IPS-20b (cell line): ENCODE results near the gene C17orf107.

Experiments used
- H3K27ac ChIP-seq: one replicate; pipeline ENCODE4 v1.5.1; 2013; ENCODE audit warnings: low read length
- H3K27me3 ChIP-seq: 2 replicates; pipeline ENCODE4 v1.6.1; 2013; ENCODE audit warnings: mild to moderate bottlenecking, low read length, inconsistent platforms; ENCODE audit not compliant: insufficient read depth
- H3K36me3 ChIP-seq: 2 replicates; pipeline ENCODE4 v1.6.1; 2013; ENCODE audit warnings: low read depth, mild to moderate bottlenecking, inconsistent platforms, low read length, moderate library complexity; ENCODE audit not compliant: insufficient read depth
- H3K4me1 ChIP-seq: 2 replicates; pipeline ENCODE4 v1.6.1; 2013; ENCODE audit warnings: mild to moderate bottlenecking, control low read depth, inconsistent platforms, low read length, moderate library complexity; ENCODE audit not compliant: insufficient read depth
- H3K4me3 ChIP-seq: 2 replicates; pipeline ENCODE4 v1.5.1; 2013; ENCODE audit warnings: mild to moderate bottlenecking, low read length, inconsistent platforms
- H3K9ac ChIP-seq: 2 replicates; pipeline ENCODE4 v1.6.1; 2013; ENCODE audit warnings: low read depth, mild to moderate bottlenecking, inconsistent platforms, low read length, moderate library complexity
- H3K9me3 ChIP-seq: 2 replicates; pipeline ENCODE4 v1.6.1; 2013; ENCODE audit warnings: mild to moderate bottlenecking, low read depth, low read length, inconsistent platforms; ENCODE audit not compliant: insufficient read depth

C17orf107 gene

DNA sequence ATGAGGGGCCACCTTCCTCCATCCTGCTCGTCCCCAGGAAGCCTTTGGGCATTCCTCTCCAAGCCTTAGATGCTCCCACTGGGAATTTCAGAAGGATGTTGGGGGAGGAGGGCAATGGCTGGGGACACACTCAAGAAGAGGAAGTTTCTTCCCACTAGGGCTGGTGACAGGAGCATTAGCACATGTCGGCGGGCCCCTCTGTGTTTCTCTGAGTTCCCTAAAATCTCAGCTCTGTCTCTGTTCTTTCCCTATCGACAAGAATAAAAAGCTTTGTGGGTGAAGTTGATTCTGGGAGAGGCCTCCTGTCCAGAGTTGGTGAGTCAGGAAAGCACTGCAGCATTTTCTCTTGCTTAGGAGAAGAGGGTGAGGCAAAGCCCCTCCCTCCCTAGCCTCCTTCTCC, 19.7 kb upstream of the C17orf107 start:
- no peak overlapping the region for H3K9ac ChIP-seq
- no peak overlapping the region for H3K4me3 ChIP-seq
- peaks cover 27% of the 10 kb centered on the region for H3K36me3 ChIP-seq
- H3K4me1 ChIP-seq = no peaks in the 10 kb centered on the region
- H3K27me3 ChIP-seq = no peaks in the 10 kb centered on the region
- no peak overlapping the region for H3K27ac ChIP-seq
- no peaks in the 10 kb centered on the region for H3K9me3 ChIP-seq

DNA sequence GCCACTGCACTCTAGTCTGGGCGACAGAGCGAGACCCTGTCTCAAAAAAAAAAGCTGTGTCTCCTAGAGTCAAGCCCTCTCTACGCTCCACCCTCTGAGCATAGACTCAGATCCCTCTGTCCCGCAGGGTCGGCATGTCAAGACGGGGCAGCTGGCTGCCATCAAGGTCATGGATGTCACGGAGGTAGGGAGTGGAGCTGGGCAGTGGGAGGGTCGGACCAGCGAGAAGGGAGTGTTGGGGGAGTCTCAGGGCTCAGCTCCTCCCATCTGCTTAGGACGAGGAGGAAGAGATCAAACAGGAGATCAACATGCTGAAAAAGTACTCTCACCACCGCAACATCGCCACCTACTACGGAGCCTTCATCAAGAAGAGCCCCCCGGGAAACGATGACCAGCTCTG, 18.5 kb upstream of the C17orf107 start:
- Histone ChIP-seq H3K4me1 (no peaks in the 10 kb centered on the region), H3K9ac (no peak overlapping the region), H3K9me3 (no peaks in the 10 kb centered on the region), H3K36me3 (peaks cover 40% of the 10 kb centered on the region), H3K27ac (no peak overlapping the region), H3K4me3 (no peak overlapping the region), H3K27me3 (no peaks in the 10 kb centered on the region)

DNA sequence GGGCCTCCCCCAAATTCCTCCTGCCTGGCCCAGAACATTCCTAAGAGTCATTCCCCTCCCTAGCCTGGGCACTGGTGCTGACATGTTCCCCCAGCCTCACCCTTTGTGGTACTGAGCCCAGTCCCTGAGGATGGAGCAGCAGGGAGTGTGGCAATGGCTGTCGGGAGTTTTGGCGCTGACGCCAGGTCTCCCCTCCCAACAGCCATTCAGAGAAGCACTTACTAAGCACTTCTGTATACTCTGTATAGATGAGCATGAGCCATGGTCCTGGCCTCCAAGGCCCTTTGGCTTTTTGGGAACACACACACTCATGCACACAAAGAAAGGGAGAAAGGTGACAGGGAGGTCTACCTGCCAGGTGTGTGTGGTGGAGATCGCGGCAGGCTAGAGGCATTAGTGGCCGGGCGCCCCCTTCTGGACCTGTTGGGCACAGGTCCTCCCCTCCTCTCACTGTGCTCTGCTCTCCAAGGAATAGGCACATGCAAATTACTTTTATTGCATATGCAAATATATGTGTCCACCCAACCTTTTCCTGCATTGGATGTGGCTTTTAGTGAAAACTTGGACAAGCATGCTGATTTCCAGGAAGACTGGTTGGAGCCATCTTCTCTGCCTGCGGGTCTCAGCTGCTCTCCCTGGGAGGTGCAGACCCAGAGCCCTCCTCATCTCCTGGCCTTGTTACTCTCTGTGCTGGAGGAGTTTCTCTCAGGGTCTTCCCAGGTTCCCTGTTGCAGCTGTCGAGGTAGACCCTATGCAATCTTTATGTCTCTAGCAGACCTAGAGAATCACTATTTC, 17.4 kb upstream of the C17orf107 start:
- no peak overlapping the region for H3K27ac ChIP-seq
- no peaks in the 10 kb centered on the region for H3K27me3 ChIP-seq
- H3K4me3 ChIP-seq = no peak overlapping the region
- no peaks in the 10 kb centered on the region for H3K9me3 ChIP-seq
- no peak overlapping the region for H3K9ac ChIP-seq
- peaks cover 50% of the 10 kb centered on the region for H3K36me3 ChIP-seq
- no peaks in the 10 kb centered on the region for H3K4me1 ChIP-seq

DNA sequence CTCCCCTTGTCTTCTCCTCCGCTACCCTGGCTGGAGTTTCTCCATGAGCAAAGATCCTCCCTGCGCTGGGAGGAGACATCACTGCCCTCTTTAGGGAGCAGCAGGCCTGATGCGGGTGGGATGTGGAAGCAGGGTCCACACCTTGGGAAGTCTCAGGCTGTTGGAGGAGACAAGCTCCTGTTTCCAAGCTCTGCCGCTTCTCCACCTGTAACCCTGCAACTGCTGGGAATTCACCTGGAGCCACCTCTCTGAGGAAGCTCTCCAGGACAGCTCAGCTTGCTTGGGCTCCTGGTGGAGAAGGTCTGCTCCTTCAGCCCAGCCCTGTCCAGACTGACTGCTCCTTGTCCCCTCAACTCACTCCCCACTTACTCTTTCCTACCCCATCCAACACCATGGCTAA, 14.8 kb upstream of the C17orf107 start:
- Histone ChIP-seq H3K9ac (no peak overlapping the region), H3K9me3 (no peaks in the 10 kb centered on the region), H3K4me1 (no peaks in the 10 kb centered on the region), H3K27me3 (no peaks in the 10 kb centered on the region), H3K4me3 (no peak overlapping the region), H3K36me3 (peaks cover 44% of the 10 kb centered on the region), H3K27ac (no peak overlapping the region)

DNA sequence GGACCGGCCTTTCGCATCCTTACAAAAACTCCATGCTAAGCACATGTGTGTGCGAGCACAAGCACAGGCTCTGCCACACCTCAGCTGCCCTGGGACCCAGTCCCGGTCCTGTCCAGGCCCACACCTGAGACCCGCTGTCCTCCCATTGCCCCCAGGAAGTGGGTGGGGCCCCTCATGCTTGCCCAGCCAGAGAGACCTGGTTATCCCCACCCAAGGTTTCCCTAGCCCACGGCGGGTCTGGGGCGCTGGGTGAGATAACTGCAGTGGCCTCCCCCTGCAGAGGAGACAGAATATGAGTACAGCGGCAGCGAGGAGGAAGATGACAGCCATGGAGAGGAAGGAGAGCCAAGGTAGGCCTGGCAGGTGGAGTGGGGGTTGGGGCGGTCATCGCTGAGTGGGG, 12.5 kb upstream of the C17orf107 start:
- Histone ChIP-seq H3K9me3 (no peaks in the 10 kb centered on the region), H3K4me1 (no peaks in the 10 kb centered on the region), H3K36me3 (peaks cover 58% of the 10 kb centered on the region), H3K27ac (no peak overlapping the region), H3K27me3 (no peaks in the 10 kb centered on the region), H3K9ac (no peak overlapping the region), H3K4me3 (no peak overlapping the region)

DNA sequence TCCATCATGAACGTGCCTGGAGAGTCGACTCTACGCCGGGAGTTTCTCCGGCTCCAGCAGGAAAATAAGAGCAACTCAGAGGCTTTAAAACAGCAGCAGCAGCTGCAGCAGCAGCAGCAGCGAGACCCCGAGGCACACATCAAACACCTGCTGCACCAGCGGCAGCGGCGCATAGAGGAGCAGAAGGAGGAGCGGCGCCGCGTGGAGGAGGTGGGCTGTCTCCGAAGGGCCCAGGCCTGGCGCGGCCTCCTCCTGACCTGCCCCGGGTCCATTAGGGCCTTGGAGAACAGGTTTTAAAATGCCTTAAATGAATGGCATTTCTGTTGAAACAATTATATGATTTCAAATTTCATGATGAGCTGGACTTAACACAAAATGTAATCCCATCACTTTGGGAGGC, 11.8 kb upstream of the C17orf107 start:
- Histone ChIP-seq H3K27me3 (no peaks in the 10 kb centered on the region), H3K36me3 (peaks cover 57% of the 10 kb centered on the region), H3K4me3 (no peak overlapping the region), H3K9me3 (no peaks in the 10 kb centered on the region), H3K4me1 (no peaks in the 10 kb centered on the region), H3K9ac (no peak overlapping the region), H3K27ac (no peak overlapping the region)

DNA sequence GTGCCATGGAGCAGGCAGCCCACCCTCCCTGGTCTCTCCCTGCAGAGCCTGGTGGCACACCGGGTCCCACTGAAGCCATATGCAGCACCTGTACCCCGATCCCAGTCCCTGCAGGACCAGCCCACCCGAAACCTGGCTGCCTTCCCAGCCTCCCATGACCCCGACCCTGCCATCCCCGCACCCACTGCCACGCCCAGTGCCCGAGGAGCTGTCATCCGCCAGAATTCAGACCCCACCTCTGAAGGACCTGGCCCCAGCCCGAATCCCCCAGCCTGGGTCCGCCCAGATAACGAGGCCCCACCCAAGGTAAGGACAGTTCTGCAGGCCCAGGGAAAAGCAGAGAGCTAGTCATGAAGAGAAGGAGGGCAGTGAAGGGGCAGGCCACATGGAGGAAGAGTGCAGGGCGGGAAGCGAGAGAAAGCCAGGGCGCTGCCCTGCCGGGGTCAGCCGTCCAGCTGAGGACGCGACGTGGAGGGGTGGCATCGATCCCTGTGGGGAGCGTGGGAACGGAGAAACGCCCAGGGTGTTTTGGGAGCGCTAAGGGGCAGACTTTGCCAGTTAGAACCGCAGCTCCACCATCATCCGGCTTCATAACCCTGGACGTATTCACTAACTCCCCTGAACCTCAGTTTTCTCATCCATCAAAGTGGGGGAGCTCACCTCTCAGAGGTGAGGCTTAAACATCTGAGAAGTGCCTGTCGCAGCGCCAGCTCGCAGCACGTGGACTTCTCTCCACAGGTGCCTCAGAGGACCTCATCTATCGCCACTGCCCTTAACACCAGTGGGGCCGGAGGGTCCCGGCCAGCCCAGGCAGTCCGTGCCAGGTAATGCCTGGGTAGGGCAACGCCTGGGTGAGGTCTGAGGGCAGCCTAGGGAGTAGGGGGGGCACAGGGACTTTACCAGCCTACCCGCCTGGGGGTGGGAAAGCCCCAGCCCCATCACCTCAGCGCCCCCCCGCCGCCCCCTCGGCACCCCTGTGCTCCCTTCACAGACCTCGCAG, 7.6 kb upstream of the C17orf107 start:
- peaks cover 62% of the 10 kb centered on the region for H3K36me3 ChIP-seq

DNA sequence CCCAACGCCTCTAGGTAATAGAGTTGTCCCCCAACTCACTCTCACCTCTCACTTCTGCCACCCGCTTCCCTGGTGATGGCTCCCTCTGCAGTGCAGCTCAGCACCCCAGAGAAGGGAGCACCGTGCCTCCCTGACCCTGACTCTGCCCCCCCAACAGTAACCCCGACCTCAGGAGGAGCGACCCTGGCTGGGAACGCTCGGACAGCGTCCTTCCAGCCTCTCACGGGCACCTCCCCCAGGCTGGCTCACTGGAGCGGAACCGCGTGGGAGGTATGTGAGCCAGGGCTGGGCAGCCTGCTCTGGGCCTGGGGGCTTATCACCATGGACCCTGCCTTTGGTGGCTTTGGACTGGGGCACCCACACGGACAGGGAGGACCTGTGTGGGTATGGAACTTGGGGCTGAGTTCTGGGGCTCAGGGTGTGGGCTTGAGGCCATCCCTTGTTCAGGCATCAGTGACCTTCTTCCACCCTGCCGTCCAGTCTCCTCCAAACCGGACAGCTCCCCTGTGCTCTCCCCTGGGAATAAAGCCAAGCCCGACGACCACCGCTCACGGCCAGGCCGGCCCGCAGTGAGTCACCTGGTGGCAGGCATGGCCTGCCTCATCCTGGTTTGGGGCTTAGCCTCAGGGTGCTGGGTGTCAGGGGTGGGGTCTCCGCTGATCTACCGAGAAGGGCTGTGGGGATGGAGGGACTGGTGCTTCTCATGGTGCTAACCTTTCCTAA, 6.7 kb upstream of the C17orf107 start:
- H3K4me3 ChIP-seq = no peak overlapping the region
- H3K9ac ChIP-seq = no peak overlapping the region
- no peaks in the 10 kb centered on the region for H3K27me3 ChIP-seq
- no peak overlapping the region for H3K27ac ChIP-seq
- peaks cover 61% of the 10 kb centered on the region for H3K36me3 ChIP-seq
- H3K9me3 ChIP-seq = no peaks in the 10 kb centered on the region
- no peaks in the 10 kb centered on the region for H3K4me1 ChIP-seq

More for the DNA sequence above, 7.6 kb upstream of the C17orf107 start:
- H3K9ac ChIP-seq = no peak overlapping the region
- no peaks in the 10 kb centered on the region for H3K9me3 ChIP-seq
- no peak overlapping the region for H3K4me3 ChIP-seq
- H3K27ac ChIP-seq = no peak overlapping the region
- H3K27me3 ChIP-seq = no peaks in the 10 kb centered on the region
- H3K4me1 ChIP-seq = no peaks in the 10 kb centered on the region

DNA sequence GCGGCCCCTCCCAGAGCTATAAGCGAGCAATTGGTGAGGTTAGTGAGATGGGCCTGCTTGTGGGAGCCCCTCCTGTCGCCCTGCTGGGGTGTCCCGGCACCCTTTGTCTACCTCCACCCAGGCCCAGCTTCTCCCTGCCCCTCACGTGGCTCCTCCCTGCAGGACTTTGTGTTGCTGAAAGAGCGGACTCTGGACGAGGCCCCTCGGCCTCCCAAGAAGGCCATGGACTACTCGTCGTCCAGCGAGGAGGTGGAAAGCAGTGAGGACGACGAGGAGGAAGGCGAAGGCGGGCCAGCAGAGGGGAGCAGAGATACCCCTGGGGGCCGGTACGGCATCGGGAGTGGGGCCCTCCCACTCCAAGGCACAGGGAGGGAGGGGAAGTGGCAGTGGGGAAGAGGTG, 6.1 kb upstream of the C17orf107 start:
- H3K36me3 ChIP-seq = peaks cover 61% of the 10 kb centered on the region
- H3K27ac ChIP-seq = no peak overlapping the region
- no peaks in the 10 kb centered on the region for H3K27me3 ChIP-seq
- H3K9me3 ChIP-seq = no peaks in the 10 kb centered on the region
- H3K9ac ChIP-seq = no peak overlapping the region
- H3K4me1 ChIP-seq = no peaks in the 10 kb centered on the region
- no peak overlapping the region for H3K4me3 ChIP-seq

DNA sequence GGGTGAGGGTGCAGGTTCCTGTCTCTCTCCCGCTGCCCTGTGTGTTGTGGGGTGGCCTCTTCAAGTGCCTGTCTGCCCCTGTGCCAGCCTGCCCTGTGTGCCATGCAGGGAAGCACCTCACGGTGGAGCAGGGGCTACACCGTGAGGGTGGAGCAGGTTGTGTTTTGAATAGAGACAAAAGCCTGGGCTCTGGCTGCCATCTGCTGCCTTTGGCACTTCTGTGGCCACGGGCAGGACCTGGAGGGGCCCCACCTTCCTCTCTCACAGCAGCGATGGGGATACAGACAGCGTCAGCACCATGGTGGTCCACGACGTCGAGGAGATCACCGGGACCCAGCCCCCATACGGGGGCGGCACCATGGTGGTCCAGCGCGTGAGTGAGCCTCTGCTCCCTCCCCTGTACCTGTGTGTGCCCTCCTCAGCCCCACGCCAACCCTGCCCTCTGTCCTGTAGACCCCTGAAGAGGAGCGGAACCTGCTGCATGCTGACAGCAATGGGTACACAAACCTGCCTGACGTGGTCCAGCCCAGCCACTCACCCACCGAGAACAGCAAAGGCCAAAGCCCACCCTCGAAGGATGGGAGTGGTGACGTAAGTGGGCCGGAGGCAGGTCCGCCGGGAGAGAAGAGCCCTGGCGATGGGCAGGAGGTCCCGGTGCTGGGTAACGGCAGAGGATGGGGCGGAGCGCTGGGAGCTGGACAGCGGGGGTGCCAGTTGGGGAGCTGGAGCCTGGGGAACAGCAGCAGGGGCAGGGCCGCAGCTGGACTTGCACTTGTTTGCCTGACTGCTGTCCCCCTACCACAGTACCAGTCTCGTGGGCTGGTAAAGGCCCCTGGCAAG, 5.4 kb upstream of the C17orf107 start:
- peaks cover 61% of the 10 kb centered on the region for H3K36me3 ChIP-seq
- no peaks in the 10 kb centered on the region for H3K9me3 ChIP-seq
- no peak overlapping the region for H3K27ac ChIP-seq
- H3K4me1 ChIP-seq = no peaks in the 10 kb centered on the region
- no peak overlapping the region for H3K4me3 ChIP-seq
- no peak overlapping the region for H3K9ac ChIP-seq
- no peaks in the 10 kb centered on the region for H3K27me3 ChIP-seq

DNA sequence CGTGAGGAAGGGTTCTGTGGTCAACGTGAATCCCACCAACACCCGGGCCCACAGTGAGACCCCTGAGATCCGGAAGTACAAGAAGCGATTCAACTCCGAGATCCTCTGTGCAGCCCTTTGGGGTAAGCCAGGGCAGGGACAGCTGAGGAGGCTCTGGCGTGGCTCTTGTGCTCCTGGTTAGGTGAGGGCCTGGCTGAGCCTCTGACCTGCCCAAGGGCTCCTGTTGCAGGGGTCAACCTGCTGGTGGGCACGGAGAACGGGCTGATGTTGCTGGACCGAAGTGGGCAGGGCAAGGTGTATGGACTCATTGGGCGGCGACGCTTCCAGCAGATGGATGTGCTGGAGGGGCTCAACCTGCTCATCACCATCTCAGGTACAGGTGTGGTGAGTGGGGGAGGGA, 4.2 kb upstream of the C17orf107 start:
- H3K36me3 ChIP-seq = peaks cover 61% of the 10 kb centered on the region
- peaks cover 6% of the 10 kb centered on the region; the same call in 1 of the 2 replicates for H3K27me3 ChIP-seq
- no peak overlapping the region for H3K9ac ChIP-seq
- H3K4me3 ChIP-seq = no peak overlapping the region
- H3K9me3 ChIP-seq = no peaks in the 10 kb centered on the region
- H3K4me1 ChIP-seq = no peaks in the 10 kb centered on the region
- no peak overlapping the region for H3K27ac ChIP-seq
